ENCODE results near the gene ALMS1.

The ALMS1 gene

GRCh38 chr2:73402386-73403103 lies 16.9 kb downstream of the ALMS1 start:
- H3K4me3 ChIP-seq (ENCODE audit: low read depth, low read length) = no peak overlapping the region
- no peak for TF ChIP-seq CTCF (IDR thresholded peaks at IDR 0.05; ENCODE audit: borderline replicate concordance, insufficient read depth, low read depth, low read length)

- H3K4me3 ChIP-seq (ENCODE audit: low read depth, low read length) = no peak overlapping the region
- TF ChIP-seq CTCF (IDR thresholded peaks at IDR 0.05; ENCODE audit: borderline replicate concordance, insufficient read depth, low read depth, low read length) = no peak
Observed at GRCh38 chr2:73403237-73403636, 17.6 kb downstream of the ALMS1 start.

- no peak for TF ChIP-seq CTCF (IDR thresholded peaks at IDR 0.05; ENCODE audit: borderline replicate concordance, insufficient read depth, low read depth, low read length)
- no peak overlapping the region for H3K4me3 ChIP-seq (ENCODE audit: low read depth, low read length)
Observed at GRCh38 chr2:73404409-73404808, 18.8 kb downstream of the ALMS1 start.

GRCh38 chr2:73406996-73407395 lies 21.4 kb downstream of the ALMS1 start:
- H3K4me3 ChIP-seq (ENCODE audit: low read depth, low read length) = no peak overlapping the region
- TF ChIP-seq CTCF (IDR thresholded peaks at IDR 0.05; ENCODE audit: borderline replicate concordance, insufficient read depth, low read depth, low read length) = no peak

GRCh38 chr2:73408198-73408597 lies 22.6 kb downstream of the ALMS1 start:
- TF ChIP-seq CTCF (IDR thresholded peaks at IDR 0.05; ENCODE audit: borderline replicate concordance, insufficient read depth, low read depth, low read length) = no peak
- no peak overlapping the region for H3K4me3 ChIP-seq (ENCODE audit: low read depth, low read length)

- TF ChIP-seq CTCF (IDR thresholded peaks at IDR 0.05; ENCODE audit: borderline replicate concordance, insufficient read depth, low read depth, low read length) = no peak
- H3K4me3 ChIP-seq (ENCODE audit: low read depth, low read length) = no peak overlapping the region
Observed at GRCh38 chr2:73414696-73415095, 29.1 kb downstream of the ALMS1 start.

- no peak for TF ChIP-seq CTCF (IDR thresholded peaks at IDR 0.05; ENCODE audit: borderline replicate concordance, insufficient read depth, low read depth, low read length)
- no peak overlapping the region for H3K4me3 ChIP-seq (ENCODE audit: low read depth, low read length)
Observed at GRCh38 chr2:73415906-73416305, 30.3 kb downstream of the ALMS1 start.

Data from GM12875 (cell line).